ENCODE results near the gene KCNMB2.

DNA sequence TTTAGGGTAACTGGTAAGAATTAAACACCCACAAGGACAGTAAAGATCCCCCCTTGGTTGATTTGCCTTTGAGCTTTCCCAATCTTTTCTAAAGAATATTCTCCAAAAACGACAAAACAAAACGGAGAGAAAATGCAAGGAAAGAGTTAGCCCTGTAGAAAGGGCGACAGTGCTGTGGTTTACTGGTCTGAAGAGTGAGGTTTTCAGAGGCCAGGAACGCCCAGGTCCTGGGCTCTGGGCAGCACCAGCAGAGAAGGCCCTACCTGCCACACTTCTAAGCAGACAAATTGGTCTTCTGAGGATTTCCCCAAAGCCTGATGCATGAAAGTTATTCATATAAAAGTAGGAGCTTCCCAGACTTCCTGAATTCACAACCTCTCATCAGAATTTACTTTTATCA, 119.3 kb downstream of the KCNMB2 start:
- TF ChIP-seq, protein P1, sequence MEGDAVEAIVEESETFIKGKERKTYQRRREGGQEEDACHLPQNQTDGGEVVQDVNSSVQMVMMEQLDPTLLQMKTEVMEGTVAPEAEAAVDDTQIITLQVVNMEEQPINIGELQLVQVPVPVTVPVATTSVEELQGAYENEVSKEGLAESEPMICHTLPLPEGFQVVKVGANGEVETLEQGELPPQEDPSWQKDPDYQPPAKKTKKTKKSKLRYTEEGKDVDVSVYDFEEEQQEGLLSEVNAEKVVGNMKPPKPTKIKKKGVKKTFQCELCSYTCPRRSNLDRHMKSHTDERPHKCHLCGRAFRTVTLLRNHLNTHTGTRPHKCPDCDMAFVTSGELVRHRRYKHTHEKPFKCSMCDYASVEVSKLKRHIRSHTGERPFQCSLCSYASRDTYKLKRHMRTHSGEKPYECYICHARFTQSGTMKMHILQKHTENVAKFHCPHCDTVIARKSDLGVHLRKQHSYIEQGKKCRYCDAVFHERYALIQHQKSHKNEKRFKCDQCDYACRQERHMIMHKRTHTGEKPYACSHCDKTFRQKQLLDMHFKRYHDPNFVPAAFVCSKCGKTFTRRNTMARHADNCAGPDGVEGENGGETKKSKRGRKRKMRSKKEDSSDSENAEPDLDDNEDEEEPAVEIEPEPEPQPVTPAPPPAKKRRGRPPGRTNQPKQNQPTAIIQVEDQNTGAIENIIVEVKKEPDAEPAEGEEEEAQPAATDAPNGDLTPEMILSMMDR (IDR thresholded peaks at IDR 0.05), result no peak
- TF ChIP-seq ZFX (IDR thresholded peaks at IDR 0.05; ENCODE audit: borderline replicate concordance), result no peak

Data from 22Rv1 (cell line).